Neural cell (in vitro differentiated cells): ENCODE data around the gene ZNHIT1. TPM values are rescaled to one million over a fixed set of nuclear protein-coding genes. Genes with fewer than 3 reads are reported as not detected.

Experiments used
- H2AFZ ChIP-seq: fragments of 200-600, 300-800 bp; sonication (generic), shearing (Covaris generic); 2 replicates; pipeline ENCODE4 v1.6.0; 2014; ENCODE audit warnings: low read depth, mild to moderate bottlenecking, antibody characterized with exemption, low read length, moderate library complexity
- H3F3A ChIP-seq: fragments of 200-600 bp; shearing (Covaris generic); 2 replicates; pipeline ENCODE4 v1.6.1; 2016; ENCODE audit warnings: mild to moderate bottlenecking, moderate library complexity, mixed read lengths, antibody characterized with exemption, low read length; ENCODE audit not compliant: insufficient read depth, poor library complexity, severe bottlenecking
- H3K27ac ChIP-seq: fragments of 200-600, 300-800 bp; sonication (generic), shearing (Covaris generic); 2 replicates; pipeline ENCODE4 v1.5.1; 2014; ENCODE audit warnings: mild to moderate bottlenecking, low read length, moderate library complexity
- H3K27me3 ChIP-seq: fragments of 300-800, 200-600 bp; sonication (generic), shearing (Covaris generic); 2 replicates; pipeline ENCODE4 v1.6.0; 2014; ENCODE audit warnings: mild to moderate bottlenecking, low read depth, low read length, moderate library complexity; ENCODE audit not compliant: insufficient read depth
- H3K36me3 ChIP-seq: fragments of 300-800, 200-600 bp; sonication (generic), shearing (Covaris generic); 2 replicates; pipeline ENCODE4 v1.5.1; 2014; ENCODE audit warnings: mild to moderate bottlenecking, antibody characterized with exemption, low read length, moderate library complexity; ENCODE audit not compliant: insufficient read depth
- H3K4me2 ChIP-seq: fragments of 300-800, 200-600 bp; sonication (generic), shearing (Covaris generic); 2 replicates; pipeline ENCODE4 v1.6.0; 2014; ENCODE audit warnings: mild to moderate bottlenecking, low read length
- H3K4me3 ChIP-seq: fragments of 300-800, 200-600 bp; sonication (generic), shearing (Covaris generic); 2 replicates; pipeline ENCODE4 v1.5.1; 2014; ENCODE audit warnings: mild to moderate bottlenecking, low read length, moderate library complexity
- H3K79me2 ChIP-seq: fragments of 200-600 bp; shearing (Covaris generic); replicated peaks from 2 replicates; pipeline ENCODE4 v1.6.0; 2014; ENCODE audit warnings: mild to moderate bottlenecking, low read length, moderate library complexity; ENCODE audit not compliant: insufficient read depth
- H3K9ac ChIP-seq: fragments of 300-800, 200-600 bp; sonication (generic), shearing (Covaris generic); 2 replicates; pipeline ENCODE4 v1.6.1; 2016; ENCODE audit warnings: mild to moderate bottlenecking, low read length, mixed read lengths
- H3K9me2 ChIP-seq: fragments of 200-600 bp; shearing (Covaris generic); 2 replicates; pipeline ENCODE4 v1.6.1; 2016; ENCODE audit warnings: mild to moderate bottlenecking, low read length, mixed read lengths; ENCODE audit not compliant: insufficient read depth
- H3K9me3 ChIP-seq: fragments of 200-600, 300-800 bp; sonication (generic), shearing (Covaris generic); 2 replicates; pipeline ENCODE4 v1.6.1; 2016; ENCODE audit warnings: mild to moderate bottlenecking, mixed run types, low read length, moderate library complexity, mixed read lengths
- H4K20me1 ChIP-seq: fragments of 200-600 bp; shearing (Covaris generic); 2 replicates; pipeline ENCODE4 v1.6.1; 2016; ENCODE audit warnings: mild to moderate bottlenecking, mixed run types; ENCODE audit not compliant: insufficient read depth
- CTCF ChIP-seq: fragments of 450-650 bp; IDR thresholded peaks from 2 replicates; pipeline ENCODE4 v1.5.1; 2014; ENCODE audit warnings: antibody characterized with exemption, mild to moderate bottlenecking, moderate library complexity; ENCODE audit not compliant: poor library complexity, severe bottlenecking
- EP300 ChIP-seq: fragments of 450-650 bp; conservative IDR thresholded peaks from 2 replicates; pipeline ENCODE4 v1.6.1; 2014; ENCODE audit warnings: antibody characterized with exemption, mild to moderate bottlenecking, moderate library complexity; ENCODE audit not compliant: poor library complexity, severe bottlenecking
- EZH2 ChIP-seq: fragments of 200-600, 300-800 bp; shearing (Covaris generic), sonication (generic); IDR thresholded peaks from 2 replicates; pipeline ENCODE4 v1.6.1; 2014; ENCODE audit warnings: antibody characterized with exemption, low read length, borderline replicate concordance, mild to moderate bottlenecking; ENCODE audit not compliant: insufficient read depth, poor library complexity, severe bottlenecking
- MXI1 ChIP-seq: fragments of 450-650 bp; conservative IDR thresholded peaks from 2 replicates; pipeline ENCODE4 v1.6.1; 2014; ENCODE audit warnings: antibody characterized with exemption, mild to moderate bottlenecking; ENCODE audit not compliant: poor library complexity, severe bottlenecking
- POLR2AphosphoS5 ChIP-seq: IDR thresholded peaks from 2 replicates; pipeline ENCODE4 v1.6.1; 2012
- RAD21 ChIP-seq: fragments of 450-650 bp; conservative IDR thresholded peaks from 2 replicates; pipeline ENCODE4 v1.6.1; 2014; ENCODE audit warnings: antibody characterized with exemption, mild to moderate bottlenecking, moderate library complexity
- REST ChIP-seq: IDR thresholded peaks from 2 replicates; pipeline ENCODE4 v1.6.1; 2012; ENCODE audit warnings: borderline replicate concordance
- SMC3 ChIP-seq: fragments of 450-650 bp; conservative IDR thresholded peaks from 2 replicates; pipeline ENCODE4 v1.6.1; 2014; ENCODE audit warnings: antibody characterized with exemption, mild to moderate bottlenecking, moderate library complexity; ENCODE audit not compliant: poor library complexity
- TAF1 ChIP-seq: IDR thresholded peaks from 2 replicates; pipeline ENCODE4 v1.6.1; 2012; ENCODE audit warnings: low read depth
- polyA plus RNA-seq: library from polyadenylated mRNA; depleted of rRNA; stranded (reverse); fragments of >200 nt; gene quantifications from 2 replicates; pipeline ENCODE4 v1.2.3, GENCODE V29; 2014

Gene ZNHIT1
- polyA plus RNA-seq, 1 donor from 2014 or later, result 176 TPM

- H3K27ac ChIP-seq, result no peak overlapping the region
- H3F3A ChIP-seq, result no peaks in the 10 kb centered on the region
- no peak overlapping the region for H3K9ac ChIP-seq
- no peaks in the 10 kb centered on the region for H3K9me3 ChIP-seq
- peaks cover 31% of the 10 kb centered on the region for H3K27me3 ChIP-seq
- no peak overlapping the region for H3K4me2 ChIP-seq
- no peaks in the 10 kb centered on the region for H3K36me3 ChIP-seq
- no peaks in the 10 kb centered on the region for H3K79me2 ChIP-seq
- H2AFZ ChIP-seq, result no peak overlapping the region
- no peak overlapping the region for H3K4me3 ChIP-seq
- no peaks in the 10 kb centered on the region for H4K20me1 ChIP-seq
- TF ChIP-seq POLR2AphosphoS5 (no peak), CTCF (no peak), MXI1 (no peak), RAD21 (no peak), SMC3 (no peak), REST (no peak), TAF1 (no peak), EZH2 (no peak), EP300 (no peak)
- no peaks in the 10 kb centered on the region for H3K9me2 ChIP-seq
These were observed 17.5 kb upstream of the ZNHIT1 start for GRCh38 chr7:101200504-101200861.

- Histone ChIP-seq H3K36me3 (no peaks in the 10 kb centered on the region), H3K9me2 (no peaks in the 10 kb centered on the region), H3K9ac (no peak within 1 kb of the TSS), H3K27ac (no peak within 1 kb of the TSS), H3K4me2 (no peak within 1 kb of the TSS), H3K79me2 (no peaks in the 10 kb centered on the region), H3K9me3 (no peaks in the 10 kb centered on the region), H3K4me3 (no peak within 1 kb of the TSS), H3F3A (no peaks in the 10 kb centered on the region), H3K27me3 (peaks cover 31% of the 10 kb centered on the region), H2AFZ (no peak within 1 kb of the TSS), H4K20me1 (no peaks in the 10 kb centered on the region)
- TF ChIP-seq TAF1 (no peak), SMC3 (no peak), RAD21 (no peak), EZH2 (no peak)
These were observed 16.9 kb upstream of the ZNHIT1 start, which contains the start of gene MOGAT3 for GRCh38 chr7:101200862-101201599. Gene MOGAT3 (minus strand): TSS chr7:101201036. CDS start chr7:101200854, 182 bp downstream.
